Omental fat pad (tissue), 4 donors: ENCODE measurements around the gene USP25. TPM values are rescaled to one million over a fixed set of nuclear protein-coding genes. Genes with fewer than 3 reads are reported as not detected.
"Not testable (repeated sequence)": the region's sequence is repeated elsewhere in the genome, so short reads cannot be mapped to it uniquely, and the experiment has no call there.

Source experiments
- ATAC-seq: fragments of 150-250 bp; one replicate; pipeline ENCODE4 v1.9.1; 2016; ENCODE audit warnings: mild to moderate bottlenecking, moderate library complexity; ENCODE audit not compliant: low FRiP score
- DNase-seq: peaks from one replicate; pipeline ENCODE4 v3.0.0-alpha.2; 2019; ENCODE audit warnings: low spot score
- total RNA-seq, 4 donors: library from RNA; depleted of rRNA; stranded (reverse); fragments of >200 nt; gene quantifications; one replicate each; pipeline ENCODE4 v1.1.0, GENCODE V29; 2016
- TF ChIP-seq, protein P1 (sequence below), 3 donors: fragments of 450-650 bp; IDR thresholded peaks; one replicate each; pipeline ENCODE4 v1.5.1; 2016 to 2017; ENCODE audit warnings: antibody characterized with exemption in 3 of 3, mild to moderate bottlenecking in 3 of 3, moderate library complexity in 2 of 3

The USP25 gene
- total RNA-seq, 4 donors from 2014 or later, result 46.5 to 63.8 (median 59.0) TPM

DNA sequence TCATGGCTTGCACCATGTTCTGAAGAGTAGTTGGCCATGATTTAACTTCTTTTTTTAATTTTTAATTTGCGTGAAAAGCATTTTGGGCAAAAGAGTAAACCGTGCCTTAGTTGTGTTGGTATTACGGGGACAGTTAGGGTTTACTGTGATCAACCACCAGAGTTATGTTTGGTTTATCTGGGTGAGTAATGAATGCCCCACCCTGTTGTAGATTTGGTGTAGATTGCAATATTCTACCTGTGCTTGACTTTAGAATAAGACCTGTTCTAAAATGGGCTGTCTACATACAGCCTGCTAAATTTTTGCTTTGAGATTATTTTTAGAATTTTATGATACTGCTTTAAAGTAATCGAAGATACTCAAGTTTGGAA lies 1.4 kb downstream of the USP25 start:
- TF ChIP-seq, protein P1, sequence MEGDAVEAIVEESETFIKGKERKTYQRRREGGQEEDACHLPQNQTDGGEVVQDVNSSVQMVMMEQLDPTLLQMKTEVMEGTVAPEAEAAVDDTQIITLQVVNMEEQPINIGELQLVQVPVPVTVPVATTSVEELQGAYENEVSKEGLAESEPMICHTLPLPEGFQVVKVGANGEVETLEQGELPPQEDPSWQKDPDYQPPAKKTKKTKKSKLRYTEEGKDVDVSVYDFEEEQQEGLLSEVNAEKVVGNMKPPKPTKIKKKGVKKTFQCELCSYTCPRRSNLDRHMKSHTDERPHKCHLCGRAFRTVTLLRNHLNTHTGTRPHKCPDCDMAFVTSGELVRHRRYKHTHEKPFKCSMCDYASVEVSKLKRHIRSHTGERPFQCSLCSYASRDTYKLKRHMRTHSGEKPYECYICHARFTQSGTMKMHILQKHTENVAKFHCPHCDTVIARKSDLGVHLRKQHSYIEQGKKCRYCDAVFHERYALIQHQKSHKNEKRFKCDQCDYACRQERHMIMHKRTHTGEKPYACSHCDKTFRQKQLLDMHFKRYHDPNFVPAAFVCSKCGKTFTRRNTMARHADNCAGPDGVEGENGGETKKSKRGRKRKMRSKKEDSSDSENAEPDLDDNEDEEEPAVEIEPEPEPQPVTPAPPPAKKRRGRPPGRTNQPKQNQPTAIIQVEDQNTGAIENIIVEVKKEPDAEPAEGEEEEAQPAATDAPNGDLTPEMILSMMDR (IDR thresholded peaks at IDR 0.05), result no peak
- ATAC-seq (no peak), DNase-seq (no peak)

DNA sequence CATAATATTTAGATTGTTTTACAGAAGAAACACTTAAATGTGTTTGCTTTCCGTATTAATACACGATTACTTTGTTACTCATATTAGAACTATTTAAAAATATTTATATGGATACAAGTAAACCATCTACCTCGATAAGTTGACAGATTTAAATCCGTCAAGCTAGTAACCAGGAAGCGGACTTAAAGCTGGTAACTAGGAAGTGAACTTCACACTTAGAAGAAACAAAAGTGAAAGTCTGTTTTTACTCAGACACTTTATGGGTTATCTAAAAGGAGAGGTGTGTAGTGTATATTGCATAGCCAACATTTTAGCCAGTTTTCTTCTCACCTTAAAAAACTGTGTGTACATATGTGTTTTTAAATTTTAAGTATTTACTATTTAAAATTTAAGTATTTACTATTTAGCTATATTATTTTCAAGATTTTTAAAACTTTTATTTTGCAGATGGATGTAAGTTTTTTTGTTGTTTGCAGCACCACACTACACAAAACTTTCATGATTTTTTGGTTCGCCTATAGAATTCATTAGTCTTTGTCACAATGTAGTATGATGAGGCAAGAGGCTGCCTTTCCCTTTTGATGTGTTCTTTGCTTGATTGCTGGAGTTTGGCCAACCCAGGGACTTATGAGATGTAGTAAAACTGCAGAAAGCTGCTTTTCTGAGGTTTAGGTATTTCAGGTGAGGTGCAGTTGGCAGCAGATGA lies 2.7 kb downstream of the USP25 start:
- DNase-seq, result no peak
- ATAC-seq, result no peak
- TF ChIP-seq, protein P1 (IDR thresholded peaks at IDR 0.05), result no peak

DNA sequence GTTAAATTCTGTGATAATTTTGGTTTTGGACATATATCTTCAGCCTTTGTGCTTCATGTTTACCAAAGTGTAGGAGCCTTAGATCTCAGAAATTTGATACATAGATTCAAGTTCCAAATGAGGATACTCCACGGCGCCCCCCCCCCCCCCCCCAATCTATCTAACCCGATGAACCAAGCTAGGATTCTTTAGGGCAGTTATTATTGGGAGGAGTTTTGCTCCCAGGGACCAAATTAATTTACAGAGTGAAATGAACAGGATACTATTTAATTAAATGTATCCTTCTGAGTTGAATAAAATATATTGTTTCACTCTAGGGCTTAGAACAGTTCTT lies 3.2 kb downstream of the USP25 start:
- TF ChIP-seq, protein P1 (IDR thresholded peaks at IDR 0.05), result no peak
- ATAC-seq (no peak), DNase-seq (no peak)

DNA sequence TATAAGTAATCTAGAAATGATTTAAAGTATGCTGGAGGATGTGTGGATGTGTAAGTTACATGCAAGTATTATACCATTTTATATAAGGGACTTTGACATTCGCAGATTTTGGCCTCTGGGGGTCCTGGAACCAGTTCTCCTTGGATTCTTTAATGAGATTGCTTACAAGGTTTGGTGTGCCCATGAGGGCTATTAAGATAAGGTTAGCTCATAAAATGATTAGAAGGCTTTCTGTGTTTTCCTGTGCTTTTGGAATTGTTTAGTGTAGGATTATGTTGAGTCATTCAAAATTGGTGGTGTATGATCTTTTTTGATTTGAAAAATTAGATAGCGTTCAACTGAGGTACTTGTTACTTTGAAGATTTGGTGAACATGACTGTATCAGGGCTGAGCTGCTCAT lies 5.6 kb downstream of the USP25 start:
- TF ChIP-seq, protein P1 (IDR thresholded peaks at IDR 0.05), result no peak
- DNase-seq (no peak), ATAC-seq (no peak)

DNA sequence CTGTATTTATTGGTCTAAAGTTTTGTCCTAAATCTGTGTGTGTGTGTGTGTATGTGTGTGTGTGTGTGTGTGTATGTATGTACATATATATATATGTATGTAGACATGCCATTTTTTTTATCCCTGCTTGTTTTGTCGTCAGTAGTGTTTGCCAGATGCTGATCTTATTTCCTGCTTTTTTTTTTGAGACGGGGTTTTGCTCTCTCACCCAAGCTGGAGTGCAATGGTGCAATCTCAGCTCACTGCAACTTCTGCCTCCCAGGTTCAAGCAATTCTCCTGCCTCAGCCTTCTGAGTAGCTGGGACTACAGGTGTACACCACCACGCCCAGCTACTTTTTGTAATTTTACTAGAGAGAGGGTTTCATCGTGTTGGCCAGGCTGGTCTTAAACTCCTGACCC lies 6.1 kb downstream of the USP25 start:
- not testable (repeated sequence) for DNase-seq, ATAC-seq

DNA sequence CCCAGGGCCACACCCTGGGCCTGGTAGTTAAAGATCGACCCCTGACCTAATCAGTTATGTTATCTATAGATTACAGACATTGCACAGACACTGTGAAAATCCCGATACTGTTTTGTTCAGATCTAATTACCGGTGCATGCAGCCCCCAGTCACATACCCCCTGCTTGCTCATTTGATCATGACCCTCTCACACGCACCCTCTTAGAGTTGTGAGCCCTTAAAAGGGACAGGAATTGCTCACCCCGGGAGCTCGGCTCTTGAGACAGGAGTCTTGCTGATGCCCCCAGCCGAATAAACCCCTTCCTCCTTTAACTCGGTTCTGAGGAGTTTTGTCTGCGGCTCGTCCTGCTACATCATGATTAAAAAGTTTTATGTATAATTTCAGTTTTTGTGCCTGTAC lies 9.0 kb downstream of the USP25 start:
- not testable (repeated sequence) for ATAC-seq

DNA sequence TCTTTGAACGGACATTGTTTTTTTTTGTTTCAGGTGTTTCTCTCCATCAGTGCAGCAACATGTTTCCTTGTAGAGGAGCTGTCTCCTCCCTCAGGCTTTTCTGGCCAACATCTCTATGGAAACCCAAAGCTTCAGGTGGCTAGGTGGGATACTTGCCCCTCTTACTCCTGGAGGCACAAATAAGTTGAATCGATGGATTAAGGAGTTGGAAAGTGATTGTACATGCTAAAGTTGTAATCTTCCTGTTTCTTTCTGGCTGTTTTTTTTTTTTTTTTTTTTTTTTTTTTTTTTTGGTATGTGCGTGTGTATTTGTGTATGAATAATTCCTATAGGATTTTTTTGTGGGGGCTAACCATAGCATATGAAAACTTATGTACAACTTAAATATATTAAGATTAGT lies 10.6 kb downstream of the USP25 start:
- TF ChIP-seq, protein P1 (IDR thresholded peaks at IDR 0.05), result no peak
- DNase-seq (no peak), ATAC-seq (no peak)

More for the DNA sequence above, 9.0 kb downstream of the USP25 start:
- not testable (repeated sequence) for DNase-seq

DNA sequence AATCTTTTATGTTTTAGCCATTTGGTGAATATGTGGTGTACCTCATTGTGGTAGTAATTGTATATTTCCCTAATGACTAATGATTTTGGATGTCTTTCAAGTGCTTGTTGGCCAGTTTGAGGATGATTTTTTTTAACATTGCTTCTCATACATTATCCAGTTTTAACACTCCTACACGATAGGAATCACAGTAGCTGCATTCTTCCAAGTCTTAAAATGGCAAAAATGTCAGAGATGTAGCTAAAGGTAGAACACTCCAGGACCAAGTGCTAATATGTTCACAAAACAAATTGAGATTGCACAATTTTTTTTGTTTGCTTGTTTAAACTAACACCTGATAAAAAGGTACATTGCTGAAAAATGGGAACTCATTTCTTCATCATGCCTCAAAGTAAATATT lies 11.7 kb downstream of the USP25 start:
- TF ChIP-seq, protein P1 (IDR thresholded peaks at IDR 0.05), result no peak
- ATAC-seq (no peak), DNase-seq (no peak)
